ENCODE data around the gene ZNF141. TPM values are rescaled to one million over a fixed set of nuclear protein-coding genes. Genes with fewer than 3 reads are reported as not detected.

Gene ZNF141
- total and polyA plus RNA-seq, 10 of the 15 experiments (the other 5 are each of a cell fraction or from before 2014, with no cell fraction given), result 3.9 to 25.2 (median 10.6) TPM

GRCh38 chr4:337932-338758 is 531 bp downstream of the ZNF141 start:
- no peaks in the 10 kb centered on the region for H4K20me1 ChIP-seq (ENCODE audit: control insufficient read depth, insufficient read depth)
- H3K27me3 ChIP-seq (replicated peaks in 1 of 2; ENCODE audit: control insufficient read depth in 2 of 2, insufficient read depth in 2 of 2, low read length in 1 of 2), result no peaks in the 10 kb centered on the region
- ChIA-PET RAD21 (ENCODE audit: unreplicated experiment) (no interaction called here), CTCF (no interaction called here), POLR2A (no interaction called here), SMC1A (ENCODE audit: uncharacterized antibody, unreplicated experiment) (interaction anchor here (0.8 kb wide), 1 partner anchor 10 kb away, joined by 4 read pairs; no protein-coding TSS in a partner anchor)
- in situ Hi-C loops (cut with MboI), result no loop called here
- peak overlapping the region; percentile 91 for H3K27ac ChIP-seq (ENCODE audit: control insufficient read depth, insufficient read depth)
- peaks cover 37% of the 10 kb centered on the region for H3K79me2 ChIP-seq (ENCODE audit: control insufficient read depth, insufficient read depth, low read length)
- BruUV-seq (replicated peaks), result TSS peak; percentile 55
- no peaks in the 10 kb centered on the region for H3K4me1 ChIP-seq (ENCODE audit: control insufficient read depth, insufficient read depth, low read length)
- FAIRE-seq (no peak), DNase-seq (ENCODE audit: low read depth, low spot score) (no peak), ATAC-seq (peak; percentile 64)
- peak overlapping the region; percentile 45 for H2AFZ ChIP-seq (ENCODE audit: control insufficient read depth, low read depth, low read length)
- intact Hi-C loops (cut with micrococcal nuclease; ENCODE audit: unreplicated experiment), result loop anchor here (5.0 kb wide), 1 partner anchor 96 kb away; no protein-coding TSS in a partner anchor
- peak overlapping the region; percentile 90 for H3K9ac ChIP-seq (ENCODE audit: control insufficient read depth, insufficient read depth, low read length)
- TF ChIP-seq POLR2AphosphoS5 (IDR thresholded peaks at IDR 0.05; ENCODE audit: low read length) (0 out of 2 replicates have a peak, but pooled peaks have one; percentile 15), E4F1 (IDR thresholded peaks at IDR 0.05; ENCODE audit: borderline replicate concordance, partially characterized antibody) (peak; percentile 3), ZNF207 (IDR thresholded peaks at IDR 0.05; ENCODE audit: borderline replicate concordance) (0 out of 2 replicates have a peak, but pooled peaks have one; percentile 47), POLR2A (IDR thresholded peaks at IDR 0.05; ENCODE audit: low read depth, low read length) (peak; percentile 68), YY1 (IDR thresholded peaks at IDR 0.05; ENCODE audit: low read depth, low read length) (peak; percentile 70; the same call in 1 of the 2 replicates), NKRF (conservative IDR thresholded peaks at IDR 0.05) (peak; percentile 55), CBFB (IDR thresholded peaks at IDR 0.05; ENCODE audit: low read depth) (no peak), RUNX3 (IDR thresholded peaks at IDR 0.05; ENCODE audit: low read length) (peak; percentile 39; the same call in 1 of the 2 replicates), RB1 (IDR thresholded peaks at IDR 0.05; ENCODE audit: borderline replicate concordance) (peak; percentile 50; the same call in 1 of the 2 replicates), HDAC2 (IDR thresholded peaks at IDR 0.05) (no peak), RCOR1 (conservative IDR thresholded peaks at IDR 0.05; ENCODE audit: low read depth, low read length) (no peak)
- under 1% methylated on average over 52 of the region's 52 CpGs for WGBS (ENCODE audit: insufficient coverage, insufficient replicate concordance, low lambda C conversion rate, missing lambda C conversion rate)
- peaks cover 0 to 11% of the 10 kb centered on the region in 2 experiments; a peak in 1 of 4 replicates for H3K36me3 ChIP-seq (ENCODE audit: control insufficient read depth in 2 of 2, insufficient read depth in 2 of 2, low read length in 1 of 2)
- H3K9me3 ChIP-seq (replicated peaks; ENCODE audit: control insufficient read depth, insufficient read depth, low read length), result peaks cover 30% of the 10 kb centered on the region
- H3K4me2 ChIP-seq (ENCODE audit: control insufficient read depth, insufficient read depth), result peak overlapping the region; percentile 84
- H3K4me3 ChIP-seq, result peak overlapping the region; percentile 82
